HG02852 (cell line): ENCODE measurements around the gene RANBP3.
"Not testable (repeated sequence)": the region's sequence is repeated elsewhere in the genome, so short reads cannot be mapped to it uniquely, and the experiment has no call there.

ENCODE experiments used
- ATAC-seq: cut with Tn5 transposase; IDR thresholded peaks from one replicate; pipeline ENCODE4 v1.9.1; 2021; ENCODE audit warnings: mild to moderate bottlenecking, moderate library complexity; ENCODE audit not compliant: unreplicated experiment

Gene RANBP3

GRCh38 chr19:5977785-5978605 lies at the start of gene RANBP3:
Gene RANBP3 (minus strand): TSS chr19:5978140. CDS start chr19:5978082, 58 bp downstream.
- ATAC-seq: peak; percentile 76

GRCh38 chr19:6026390-6027227 lies 48.7 kb upstream of the RANBP3 start:
- ATAC-seq: no peak

- ATAC-seq: not testable (repeated sequence)
Measured at GRCh38 chr19:6024756-6025155, 46.8 kb upstream of the RANBP3 start.

GRCh38 chr19:6023936-6024335 lies 46.0 kb upstream of the RANBP3 start:
- ATAC-seq: no peak

GRCh38 chr19:6023085-6023682 lies 45.2 kb upstream of the RANBP3 start:
- no peak for ATAC-seq

- no peak for ATAC-seq
Measured at GRCh38 chr19:6022570-6023064, 44.7 kb upstream of the RANBP3 start.

GRCh38 chr19:6021878-6022569 lies 44.1 kb upstream of the RANBP3 start:
- no peak for ATAC-seq

GRCh38 chr19:6020972-6021805 lies 43.2 kb upstream of the RANBP3 start:
- no peak for ATAC-seq

GRCh38 chr19:6020166-6020882 lies 42.4 kb upstream of the RANBP3 start:
- no peak for ATAC-seq

GRCh38 chr19:6018786-6019185 lies 40.8 kb upstream of the RANBP3 start:
- ATAC-seq: no peak

- ATAC-seq: no peak
Measured at GRCh38 chr19:6017576-6017975, 39.6 kb upstream of the RANBP3 start.

GRCh38 chr19:6015841-6016545 lies 38.1 kb upstream of the RANBP3 start:
- ATAC-seq: no peak

- ATAC-seq: no peak
Measured at GRCh38 chr19:6014551-6015135, 36.7 kb upstream of the RANBP3 start.

- ATAC-seq: no peak
Measured at GRCh38 chr19:6012426-6013170, 34.7 kb upstream of the RANBP3 start.

- ATAC-seq: no peak
Measured at GRCh38 chr19:6011794-6012193, 33.9 kb upstream of the RANBP3 start.

- ATAC-seq: no peak
Measured at GRCh38 chr19:6011206-6011605, 33.3 kb upstream of the RANBP3 start.

GRCh38 chr19:6010107-6010506 lies 32.2 kb upstream of the RANBP3 start:
- ATAC-seq: no peak

- ATAC-seq: no peak
Measured at GRCh38 chr19:6007866-6008265, 29.9 kb upstream of the RANBP3 start.
